Measurements from ENCODE around the gene DPP4.

DPP4 gene

GRCh38 chr2:161971551-161971950 is 102.5 kb downstream of the DPP4 start:
- no peak for TF ChIP-seq CTCF (IDR thresholded peaks at IDR 0.05)
- Histone ChIP-seq H3K4me1 (ENCODE audit: control insufficient read depth in 1 of 2, insufficient read depth in 1 of 2, low read depth in 1 of 2, low read length in 1 of 2) (no peaks in the 10 kb centered on the region), H3K27me3 (no peaks in the 10 kb centered on the region), H3K36me3 (no peaks in the 10 kb centered on the region), H3K4me3 (ENCODE audit: low read depth in 1 of 2, low read length in 1 of 2) (no peak overlapping the region), H3K27ac (no peak overlapping the region), H3K9me3 (no peaks in the 10 kb centered on the region)

- no peak for TF ChIP-seq CTCF (IDR thresholded peaks at IDR 0.05)
- no peak overlapping the region for H3K4me3 ChIP-seq (ENCODE audit: low read depth in 1 of 2, low read length in 1 of 2)
- no peaks in the 10 kb centered on the region for H3K27me3 ChIP-seq
- no peaks in the 10 kb centered on the region for H3K36me3 ChIP-seq
- no peaks in the 10 kb centered on the region for H3K4me1 ChIP-seq (ENCODE audit: control insufficient read depth in 1 of 2, insufficient read depth in 1 of 2, low read depth in 1 of 2, low read length in 1 of 2)
- H3K27ac ChIP-seq, result no peak overlapping the region
- H3K9me3 ChIP-seq, result no peaks in the 10 kb centered on the region
These were observed 104.9 kb downstream of the DPP4 start for GRCh38 chr2:161969159-161969558.

- TF ChIP-seq CTCF (IDR thresholded peaks at IDR 0.05), result no peak
- Histone ChIP-seq H3K4me1 (ENCODE audit: control insufficient read depth in 1 of 2, insufficient read depth in 1 of 2, low read depth in 1 of 2, low read length in 1 of 2) (no peaks in the 10 kb centered on the region), H3K27me3 (no peaks in the 10 kb centered on the region), H3K9me3 (no peaks in the 10 kb centered on the region), H3K27ac (no peak overlapping the region), H3K36me3 (no peaks in the 10 kb centered on the region), H3K4me3 (ENCODE audit: low read depth in 1 of 2, low read length in 1 of 2) (no peak overlapping the region)
These were observed 108.0 kb downstream of the DPP4 start for GRCh38 chr2:161965994-161966393.

GRCh38 chr2:161964160-161964559 is 109.9 kb downstream of the DPP4 start:
- H3K4me3 ChIP-seq (ENCODE audit: low read depth in 1 of 2, low read length in 1 of 2), result no peak overlapping the region
- TF ChIP-seq CTCF (IDR thresholded peaks at IDR 0.05), result no peak
- no peak overlapping the region for H3K27ac ChIP-seq
- H3K27me3 ChIP-seq, result no peaks in the 10 kb centered on the region
- H3K4me1 ChIP-seq (ENCODE audit: control insufficient read depth in 1 of 2, insufficient read depth in 1 of 2, low read depth in 1 of 2, low read length in 1 of 2), result no peaks in the 10 kb centered on the region
- no peaks in the 10 kb centered on the region for H3K36me3 ChIP-seq
- no peaks in the 10 kb centered on the region for H3K9me3 ChIP-seq

GRCh38 chr2:161962160-161962559 is 111.9 kb downstream of the DPP4 start:
- H3K9me3 ChIP-seq, result no peaks in the 10 kb centered on the region
- H3K27me3 ChIP-seq, result no peaks in the 10 kb centered on the region
- H3K36me3 ChIP-seq, result no peaks in the 10 kb centered on the region
- H3K4me3 ChIP-seq (ENCODE audit: low read depth in 1 of 2, low read length in 1 of 2), result no peak overlapping the region
- H3K4me1 ChIP-seq (ENCODE audit: control insufficient read depth in 1 of 2, insufficient read depth in 1 of 2, low read depth in 1 of 2, low read length in 1 of 2), result no peaks in the 10 kb centered on the region
- no peak overlapping the region for H3K27ac ChIP-seq
- no peak for TF ChIP-seq CTCF (IDR thresholded peaks at IDR 0.05)

- no peaks in the 10 kb centered on the region for H3K4me1 ChIP-seq (ENCODE audit: control insufficient read depth in 1 of 2, insufficient read depth in 1 of 2, low read depth in 1 of 2, low read length in 1 of 2)
These were observed 113.0 kb downstream of the DPP4 start for GRCh38 chr2:161961061-161961460.

More at GRCh38 chr2:161961061-161961460, 113.0 kb downstream of the DPP4 start:
- Histone ChIP-seq H3K36me3 (no peaks in the 10 kb centered on the region), H3K27ac (no peak overlapping the region), H3K27me3 (no peaks in the 10 kb centered on the region), H3K9me3 (no peaks in the 10 kb centered on the region), H3K4me3 (ENCODE audit: low read depth in 1 of 2, low read length in 1 of 2) (no peak overlapping the region)
- no peak for TF ChIP-seq CTCF (IDR thresholded peaks at IDR 0.05)

All from neutrophil (primary cell).